SK-N-SH (cell line): ENCODE measurements around the gene HNRNPC. TPM values are rescaled to one million over a fixed set of nuclear protein-coding genes. Genes with fewer than 3 reads are reported as not detected.

Experiments used
- CTCF ChIA-PET: fragments of 300-600, 350-600 bp; formaldehyde crosslinking; extraction: SDS; loops from one replicate; lab custom pipeline; 2021; lab: Yijun Ruan, JAX
- POLR2A ChIA-PET: fragments of 350-600 bp; sonication (Branson Sonifier 250); formaldehyde crosslinking; extraction: SDS; loops from one replicate; lab custom pipeline; 2020; ENCODE audit warnings: antibody characterized with exemption, inconsistent platforms; lab: Yijun Ruan, JAX
- DNase-seq: peaks from one replicate; pipeline ENCODE4 v3.0.0; 2012
- H2AFZ ChIP-seq: fragments of 200-600 bp; sonication (generic); 2 replicates; pipeline ENCODE4 v1.8.1; 2016; ENCODE audit warnings: antibody characterized with exemption, mild to moderate bottlenecking, low read depth
- H3F3A ChIP-seq: fragments of 200-600 bp; sonication (generic); replicated peaks from 2 replicates; pipeline ENCODE3; 2016; ENCODE audit warnings: antibody characterized with exemption, mild to moderate bottlenecking; ENCODE audit not compliant: insufficient read depth
- H3K27ac ChIP-seq, 2 experiments: fragments of 200-500 bp in 1 of 2; fragments of 200-600 bp in 1 of 2; sonication (Bioruptor generic) in 1 of 2; sonication (generic), shearing (Covaris generic) in 1 of 2; 2 replicates each; pipeline versions ENCODE4 v1.5.1 to v1.6.1; 2014 to 2016; ENCODE audit warnings: low read depth in 2 of 2, inconsistent platforms in 1 of 2, low read length in 1 of 2, mild to moderate bottlenecking in 1 of 2, mixed read lengths in 1 of 2
- H3K27me3 ChIP-seq: fragments of 200-600 bp; sonication (generic), shearing (Covaris generic); 2 replicates; pipeline ENCODE4 v1.6.1; 2016; ENCODE audit warnings: mixed run types; ENCODE audit not compliant: insufficient read depth
- H3K36me3 ChIP-seq, 2 experiments: fragments of 200-500 bp in 1 of 2; fragments of 200-600 bp in 1 of 2; sonication (Bioruptor generic) in 1 of 2; sonication (generic) in 1 of 2; replicated peaks in 1 of 2; 2 replicates each; pipeline versions ENCODE3 to v1.5.1; 2014 to 2016; ENCODE audit warnings: low read length in 1 of 2, mild to moderate bottlenecking in 1 of 2; ENCODE audit not compliant: insufficient read depth in 2 of 2, control insufficient read depth in 1 of 2
- H3K4me1 ChIP-seq, 2 experiments: fragments of 200-500 bp in 1 of 2; fragments of 200-600 bp in 1 of 2; sonication (Bioruptor generic) in 1 of 2; sonication (generic), shearing (Covaris generic) in 1 of 2; 2 replicates each; pipeline versions ENCODE4 v1.5.1 to v1.6.1; 2014 to 2016; ENCODE audit warnings: low read depth in 1 of 2, low read length in 1 of 2, mixed run types in 1 of 2; ENCODE audit not compliant: insufficient read depth in 2 of 2, control insufficient read depth in 1 of 2
- H3K4me2 ChIP-seq: fragments of 200-600 bp; sonication (generic), shearing (Covaris generic); 2 replicates; pipeline ENCODE4 v1.6.1; 2017; ENCODE audit warnings: mixed run types
- H3K4me3 ChIP-seq, 2 experiments: fragments of 200-500 bp in 1 of 2; fragments of 200-600 bp in 1 of 2; sonication (Bioruptor generic) in 1 of 2; sonication (generic), shearing (Covaris generic) in 1 of 2; 2 replicates each; pipeline versions ENCODE4 v1.5.1 to v1.8.1; 2014 to 2016; ENCODE audit warnings: low read depth in 2 of 2, inconsistent platforms in 1 of 2, low read length in 1 of 2, mild to moderate bottlenecking in 1 of 2, mixed read lengths in 1 of 2, moderate library complexity in 1 of 2
- H3K79me2 ChIP-seq: fragments of 200-600 bp; sonication (generic); 2 replicates; pipeline ENCODE4 v1.8.1; 2017; ENCODE audit warnings: mild to moderate bottlenecking; ENCODE audit not compliant: insufficient read depth
- H3K9ac ChIP-seq: fragments of 200-600 bp; sonication (generic); 2 replicates; pipeline ENCODE4 v1.6.1; 2017; ENCODE audit warnings: mixed run types
- H3K9me2 ChIP-seq: fragments of 200-600 bp; sonication (generic); 2 replicates; pipeline ENCODE4 v1.6.1; 2017; ENCODE audit warnings: mixed run types
- H3K9me3 ChIP-seq: fragments of 200-600 bp; sonication (generic); 2 replicates; pipeline ENCODE4 v1.6.1; 2017; ENCODE audit warnings: mixed run types, mild to moderate bottlenecking, moderate library complexity
- H4K20me1 ChIP-seq: fragments of 200-600 bp; sonication (generic); 2 replicates; pipeline ENCODE4 v1.6.1; 2017; ENCODE audit warnings: mild to moderate bottlenecking, mixed run types; ENCODE audit not compliant: insufficient read depth
- CHD2 ChIP-seq: fragments of 150-350 bp; IDR thresholded peaks from 2 replicates; pipeline ENCODE4 v1.6.1; 2018; ENCODE audit warnings: low read length; ENCODE audit not compliant: partially characterized antibody
- ELF1 ChIP-seq: IDR thresholded peaks from 2 replicates; pipeline ENCODE4 v1.4.0; 2012
- EZH2phosphoT487 ChIP-seq: fragments of 200-600 bp; sonication (generic); IDR thresholded peaks from 2 replicates; pipeline ENCODE4 v1.6.1; 2017; ENCODE audit warnings: low read depth, mixed run types, mild to moderate bottlenecking, antibody characterized with exemption, moderate library complexity, borderline replicate concordance
- FOSL2 ChIP-seq: IDR thresholded peaks from 2 replicates; pipeline ENCODE4 v1.4.0; 2012; ENCODE audit warnings: low read depth, mild to moderate bottlenecking, moderate library complexity, borderline replicate concordance
- FOXJ3 ChIP-seq: sonication (generic); formaldehyde crosslinking; IDR thresholded peaks from 2 replicates; pipeline ENCODE4 v1.5.1; 2020; ENCODE audit warnings: mild to moderate bottlenecking, missing genetic modification reagents
- GABPA ChIP-seq: IDR thresholded peaks from 2 replicates; pipeline ENCODE4 v1.4.0; 2012; ENCODE audit warnings: low read depth, mild to moderate bottlenecking
- IRF3 ChIP-seq: fragments of 150-350 bp; IDR thresholded peaks from 2 replicates; pipeline ENCODE4 v1.6.1; 2016; ENCODE audit warnings: mild to moderate bottlenecking, low read depth, low read length
- JUND ChIP-seq: IDR thresholded peaks from 2 replicates; pipeline ENCODE4 v1.4.0; 2012
- MAX ChIP-seq: IDR thresholded peaks from 2 replicates; pipeline ENCODE4 v1.4.0; 2012; ENCODE audit warnings: low read depth
- MEF2A ChIP-seq: IDR thresholded peaks from 2 replicates; pipeline ENCODE4 v1.4.0; 2012; ENCODE audit warnings: low read depth, borderline replicate concordance
- NFIC ChIP-seq: IDR thresholded peaks from 2 replicates; pipeline ENCODE4 v1.4.0; 2012; ENCODE audit warnings: borderline replicate concordance
- NRF1 ChIP-seq: IDR thresholded peaks from 2 replicates; pipeline ENCODE4 v1.6.1; 2012; ENCODE audit warnings: low read depth, mild to moderate bottlenecking, low read length
- POLR2AphosphoS5 ChIP-seq: IDR thresholded peaks from 2 replicates; pipeline ENCODE4 v1.6.1; 2012; ENCODE audit warnings: low read depth, low read length
- RAD21 ChIP-seq: IDR thresholded peaks from 2 replicates; pipeline ENCODE4 v1.6.1; 2012; ENCODE audit warnings: mild to moderate bottlenecking, low read length
- RCOR1 ChIP-seq: fragments of 150-350 bp; IDR thresholded peaks from 2 replicates; pipeline ENCODE4 v1.6.1; 2017; ENCODE audit warnings: antibody characterized with exemption, low read length
- RFX5 ChIP-seq: IDR thresholded peaks from 2 replicates; pipeline ENCODE4 v1.6.1; 2012; ENCODE audit warnings: mild to moderate bottlenecking, improper control_type of control experiment, low read length
- TAF1 ChIP-seq: IDR thresholded peaks from 2 replicates; pipeline ENCODE4 v1.6.1; 2012; ENCODE audit warnings: low read depth, mild to moderate bottlenecking, low read length, moderate library complexity, borderline replicate concordance
- USF1 ChIP-seq: IDR thresholded peaks from 2 replicates; pipeline ENCODE4 v1.4.0; 2012; ENCODE audit warnings: low read depth, borderline replicate concordance
- YY1 ChIP-seq: IDR thresholded peaks from 2 replicates; pipeline ENCODE4 v1.4.0; 2012; ENCODE audit warnings: low read depth, mild to moderate bottlenecking
- ZBTB33 ChIP-seq: IDR thresholded peaks from 2 replicates; pipeline ENCODE4 v1.4.0; 2012; ENCODE audit warnings: low read depth, borderline replicate concordance
- WGBS: methylation state at CpG from one replicate; pipeline ENCODE4 v1.1.6; 2017; ENCODE audit warnings: low lambda C conversion rate; 5-methylcytosine and 5-hydroxymethylcytosine counted together
- polyA plus RNA-seq, 3 experiments: library from polyadenylated mRNA; depleted of rRNA; stranded (reverse); fragments of >200 nt; gene quantifications; 2 replicates each; pipeline ENCODE4 v1.2.3, GENCODE V29; 2012

Gene HNRNPC
- polyA plus RNA-seq, 1 of the 3 experiments (the other 2 are of a cell fraction) = 341 TPM

GRCh38 chr14:21236948-21237797 lies 32.1 kb downstream of the HNRNPC start:
- no peak for TF ChIP-seq ZBTB33
- TF ChIP-seq EZH2phosphoT487 = no peak
- TF ChIP-seq TAF1 = no peak
- no peak for TF ChIP-seq FOXJ3
- TF ChIP-seq CHD2 = no peak
- TF ChIP-seq NRF1 = no peak
- TF ChIP-seq MEF2A = no peak
- TF ChIP-seq NFIC = no peak
- no peak for TF ChIP-seq IRF3
- no peak for TF ChIP-seq YY1
- TF ChIP-seq RFX5 = no peak
- no peak for TF ChIP-seq GABPA
- no peak for TF ChIP-seq JUND
- no peak for TF ChIP-seq ELF1
- no peak for TF ChIP-seq USF1
- TF ChIP-seq MAX = no peak
- no peak for TF ChIP-seq POLR2AphosphoS5
- TF ChIP-seq RAD21 = no peak
- no peak for TF ChIP-seq RCOR1
- no peak for TF ChIP-seq FOSL2

More at GRCh38 chr14:21236948-21237797, 32.1 kb downstream of the HNRNPC start:
- CTCF ChIA-PET = no interaction called here
- Histone ChIP-seq H3K27me3 (no peaks in the 10 kb centered on the region), H3K9ac (no peak overlapping the region), H3K9me3 (no peaks in the 10 kb centered on the region), H4K20me1 (peaks cover 100% of the 10 kb centered on the region), H2AFZ (no peak overlapping the region), H3K4me2 (no peak overlapping the region), H3K27ac (no peak overlapping the region), H3K79me2 (peaks cover 100% of the 10 kb centered on the region), H3F3A (peaks cover 29% of the 10 kb centered on the region), H3K4me1 (peaks cover 2 to 13% of the 10 kb centered on the region in 2 experiments; a peak in 3 of 4 replicates), H3K4me3 (no peak overlapping the region), H3K9me2 (no peaks in the 10 kb centered on the region), H3K36me3 (peaks cover 53 to 74% of the 10 kb centered on the region in 2 experiments)
- POLR2A ChIA-PET = no interaction called here
- no peak for DNase-seq
- 94% methylated on average over 6 of the region's 6 CpGs for WGBS
